Fibroblast of skin of left quadriceps (primary cell): ENCODE measurements around the gene NFIB.
A peak's percentile ranks its signal among the peaks of the same experiment; 100 is the strongest.

Experiments
- DNase-seq, 2 experiments: peaks; one replicate each; pipeline ENCODE4 v3.0.0-alpha.2; 2013; ENCODE audit warnings: low read depth in 2 of 2

NFIB gene

DNA sequence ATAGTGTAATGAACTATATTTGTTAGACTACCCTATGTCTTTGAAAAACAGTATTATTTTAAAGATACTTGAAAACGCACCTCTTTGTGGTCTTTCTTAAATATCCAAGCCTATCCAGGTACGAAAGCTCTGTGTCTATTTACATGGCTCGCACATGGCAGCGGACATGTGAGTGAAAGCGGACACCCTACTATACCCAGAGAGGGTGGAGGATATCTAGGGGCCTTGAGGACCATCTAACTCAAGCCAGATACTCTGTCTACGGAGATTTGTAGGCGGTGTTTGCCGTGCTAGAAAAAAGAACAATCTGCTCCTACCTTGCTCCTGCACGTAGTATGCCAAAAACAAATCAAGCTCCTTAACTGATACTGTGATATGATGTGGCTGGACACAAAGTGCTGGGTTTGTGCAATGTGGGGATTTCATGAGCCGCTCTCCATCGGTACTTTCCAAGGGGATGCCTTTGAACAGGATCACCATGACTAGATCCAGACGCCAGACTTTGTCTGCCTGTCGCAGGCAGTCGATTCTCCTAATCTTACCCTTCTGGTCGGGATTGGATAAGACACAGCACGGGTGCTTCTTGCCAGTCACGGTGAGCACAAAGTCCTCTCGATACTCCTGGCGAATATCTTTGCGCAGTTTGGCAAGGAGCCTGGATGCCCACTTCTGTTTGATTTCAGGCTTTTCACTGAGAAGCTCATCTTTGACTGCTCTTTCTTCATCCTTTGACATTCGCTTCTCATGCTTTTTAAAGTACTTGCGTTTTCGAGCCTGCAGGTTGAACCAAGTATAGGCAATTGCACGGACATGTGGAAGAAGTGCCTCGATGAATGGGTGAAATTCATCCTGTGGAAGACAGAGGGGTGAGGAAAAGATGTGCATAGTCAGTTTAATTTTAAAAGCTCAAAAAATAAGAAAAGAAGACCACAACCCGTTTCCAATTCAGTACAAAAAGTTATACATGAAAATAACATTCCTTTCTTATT is 7.0 kb downstream of the NFIB start:
- DNase-seq: no peak

DNA sequence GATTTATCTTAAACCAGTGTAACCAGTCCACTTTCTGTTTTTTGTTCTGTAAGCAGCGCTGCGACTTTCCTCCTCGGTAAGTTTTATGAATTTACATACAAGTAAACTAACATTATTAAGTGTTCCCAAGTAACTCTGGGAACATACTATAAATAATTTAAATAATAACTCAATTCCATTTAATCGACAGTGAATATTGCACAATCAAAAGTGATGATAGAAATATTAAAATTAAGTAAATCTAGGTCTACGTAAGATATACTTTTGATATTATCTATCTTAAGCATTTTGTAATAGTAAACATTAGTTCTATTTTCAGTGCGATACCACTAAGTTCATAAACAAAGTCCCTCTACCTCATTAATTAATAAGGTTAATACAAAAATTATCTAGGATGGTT is 7.8 kb downstream of the NFIB start:
- no peak for DNase-seq

- DNase-seq: no peak
Measured at GRCh38 chr9:14304259-14304658, 9.7 kb downstream of the NFIB start.

DNA sequence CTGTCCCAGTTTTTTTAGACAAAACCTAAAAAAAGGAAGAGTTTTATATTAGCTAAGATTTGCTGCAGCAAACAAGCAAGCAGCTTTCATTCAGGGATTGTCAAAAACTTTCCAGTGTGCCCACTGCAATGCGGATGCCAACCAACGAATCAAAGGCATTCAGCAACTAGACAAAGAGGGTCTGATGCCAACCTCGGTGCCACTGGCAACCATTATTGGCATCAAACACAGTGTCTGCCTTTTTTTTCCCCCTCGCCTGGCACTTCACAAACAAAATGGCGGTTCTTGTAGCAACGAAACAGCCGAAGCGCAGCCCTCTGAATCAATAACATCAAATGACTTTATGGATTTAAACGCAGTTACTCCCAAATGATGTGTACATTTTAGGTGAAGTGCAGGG is 10.4 kb downstream of the NFIB start:
- no peak for DNase-seq

DNA sequence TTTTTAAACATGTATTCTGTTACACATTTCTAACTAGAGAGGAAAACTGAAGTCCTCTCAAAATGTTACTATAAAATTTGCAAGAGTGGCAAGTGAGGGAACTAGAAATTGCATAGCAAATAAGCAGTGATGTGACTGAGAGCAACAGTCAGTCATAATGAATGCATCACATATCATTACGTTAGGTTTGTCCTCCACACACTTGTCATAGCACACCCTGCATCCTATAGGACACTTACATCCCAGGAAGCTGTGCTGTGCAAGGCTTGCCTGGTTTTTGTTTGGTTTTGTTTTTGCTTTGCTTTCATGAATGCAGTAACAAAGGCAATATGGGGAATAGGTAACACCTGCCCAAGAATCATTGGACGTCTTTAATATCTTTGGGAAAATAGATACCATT is 10.8 kb downstream of the NFIB start:
- DNase-seq: no peak

- DNase-seq: no peak
Measured at GRCh38 chr9:14302405-14302804, 11.5 kb downstream of the NFIB start.

DNA sequence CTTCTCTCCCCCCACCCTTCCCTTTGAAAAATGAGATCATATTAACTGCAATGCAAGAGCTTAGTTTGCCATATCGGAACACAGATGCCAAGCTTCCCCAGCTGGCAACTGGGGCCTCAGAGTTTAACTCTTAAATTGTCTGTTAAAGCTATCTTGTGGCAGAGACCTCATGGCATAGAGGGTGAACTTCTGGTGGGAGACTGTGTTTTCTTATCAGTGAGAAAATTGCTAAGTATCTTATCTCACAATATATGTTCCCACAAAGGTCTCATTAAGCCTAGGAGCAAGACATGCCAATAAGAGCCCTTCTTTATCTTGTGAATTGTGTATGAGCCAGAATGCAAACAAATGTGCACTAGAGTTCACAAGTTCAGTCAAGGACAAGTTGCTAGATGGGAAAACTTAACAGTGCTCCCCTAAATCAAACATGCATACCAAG is 12.3 kb downstream of the NFIB start:
- no peak for DNase-seq

- no peak for DNase-seq
Measured at GRCh38 chr9:14301006-14301405, 12.9 kb downstream of the NFIB start.

DNA sequence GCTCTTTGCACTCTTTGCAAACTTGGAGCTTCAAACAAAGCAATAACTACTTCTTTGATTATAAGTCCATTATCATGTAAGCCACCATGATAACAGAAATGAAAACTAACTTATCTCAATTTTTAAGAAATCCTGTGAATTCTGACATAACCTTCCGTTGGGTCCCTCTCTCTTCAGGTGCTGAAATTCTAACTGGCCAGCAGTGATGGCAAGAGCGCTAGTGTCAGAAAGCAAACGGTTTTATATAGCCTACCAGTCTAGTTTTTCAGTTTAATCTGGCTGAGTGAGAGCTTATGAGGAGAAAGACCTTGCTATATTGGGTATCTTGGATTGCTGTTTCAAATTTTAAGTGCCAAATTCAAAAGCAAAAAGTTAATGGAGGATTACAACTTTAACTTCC is 13.4 kb downstream of the NFIB start:
- DNase-seq: no peak

- DNase-seq: no peak
Measured at GRCh38 chr9:14300040-14300439, 13.9 kb downstream of the NFIB start.

DNA sequence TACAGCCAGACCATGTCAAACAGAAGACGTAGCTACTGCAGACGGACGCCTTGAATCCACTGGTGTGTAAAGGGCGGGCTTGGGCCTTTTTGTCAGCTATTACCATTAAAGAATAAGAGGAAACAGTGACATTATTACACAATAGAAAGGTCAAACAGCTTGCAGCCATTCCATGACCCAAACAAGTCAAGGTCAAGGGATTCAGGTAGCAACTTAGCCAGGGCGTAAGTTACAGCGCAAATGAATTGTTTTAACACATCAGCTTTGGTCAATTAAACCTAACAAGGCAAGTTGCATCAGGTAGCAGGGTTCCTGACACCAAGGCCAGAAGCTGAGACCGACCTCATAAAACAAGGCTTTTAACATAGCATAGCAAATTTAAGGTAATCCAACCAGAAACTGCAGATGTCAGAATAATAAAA is 15.3 kb downstream of the NFIB start:
- no peak for DNase-seq

DNA sequence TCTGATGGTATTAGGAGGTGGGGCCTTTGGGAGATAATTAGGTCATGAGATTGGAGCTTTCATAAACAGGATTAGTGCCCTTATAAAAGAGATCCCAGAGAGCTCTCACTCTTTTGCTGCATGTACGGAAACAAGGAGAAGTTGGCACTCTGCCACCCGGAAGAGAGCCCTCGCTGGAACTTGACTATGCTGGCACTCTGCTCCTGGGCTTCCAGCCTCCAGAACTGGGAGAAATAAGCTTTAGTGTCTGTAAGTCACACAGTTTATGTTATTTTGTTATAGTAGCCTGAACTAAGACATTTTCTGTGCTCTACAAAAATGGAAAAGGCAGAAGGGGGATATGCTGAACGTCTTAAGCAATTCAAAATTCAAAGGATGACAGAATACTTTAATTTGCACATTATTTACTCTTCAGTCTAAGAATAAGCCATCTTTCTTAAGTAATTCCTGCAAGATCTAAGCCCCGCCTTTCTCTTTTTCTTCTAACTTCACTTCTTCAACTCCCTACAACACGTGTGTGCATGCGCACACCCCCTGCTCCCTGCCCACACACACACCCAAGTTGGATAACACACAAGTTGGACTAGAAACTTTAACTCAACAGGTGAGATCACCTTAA is 17.3 kb downstream of the NFIB start:
- no peak for DNase-seq

GRCh38 chr9:14294659-14295058 is 19.3 kb downstream of the NFIB start:
- DNase-seq: no peak

DNA sequence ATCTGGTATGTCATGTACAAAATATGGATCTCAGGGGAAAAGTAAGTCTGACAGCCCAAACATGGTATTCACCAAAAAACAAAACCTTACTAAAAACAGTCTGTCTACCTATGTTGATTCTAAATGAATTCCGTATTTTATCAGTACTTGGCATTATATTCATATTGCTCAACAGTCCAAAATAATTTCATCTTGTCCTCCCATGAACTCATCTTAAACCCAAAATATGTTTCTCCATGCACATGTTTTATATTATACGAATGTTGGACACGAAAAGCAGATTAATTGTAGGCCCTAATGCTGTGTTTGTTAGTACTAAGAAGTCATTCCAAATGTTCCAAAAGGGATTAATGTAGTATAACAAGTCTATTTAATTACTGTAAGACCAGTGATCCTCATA is 20.1 kb downstream of the NFIB start:
- DNase-seq: peak in 1 of 2 experiments; percentile 32

GRCh38 chr9:14292181-14292739 is 21.7 kb downstream of the NFIB start:
- no peak for DNase-seq

DNA sequence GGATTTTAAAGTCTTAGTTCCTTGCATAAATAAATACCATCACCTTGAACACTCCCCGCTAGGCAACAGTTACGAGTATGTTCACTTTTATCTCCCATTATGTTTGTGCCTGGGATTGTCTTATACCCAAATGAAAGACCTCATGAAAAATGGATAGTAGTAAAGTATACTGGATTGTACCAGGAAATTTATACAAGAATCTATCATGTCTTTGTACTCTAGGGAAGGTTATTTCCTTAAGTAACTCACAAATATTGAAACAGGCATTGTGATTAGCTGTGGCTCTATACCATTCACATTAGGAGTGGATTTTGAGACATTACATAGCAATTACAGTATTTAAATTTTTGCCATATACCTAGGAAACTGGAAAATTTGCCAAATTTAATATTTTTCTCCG is 24.0 kb downstream of the NFIB start:
- DNase-seq: no peak

DNA sequence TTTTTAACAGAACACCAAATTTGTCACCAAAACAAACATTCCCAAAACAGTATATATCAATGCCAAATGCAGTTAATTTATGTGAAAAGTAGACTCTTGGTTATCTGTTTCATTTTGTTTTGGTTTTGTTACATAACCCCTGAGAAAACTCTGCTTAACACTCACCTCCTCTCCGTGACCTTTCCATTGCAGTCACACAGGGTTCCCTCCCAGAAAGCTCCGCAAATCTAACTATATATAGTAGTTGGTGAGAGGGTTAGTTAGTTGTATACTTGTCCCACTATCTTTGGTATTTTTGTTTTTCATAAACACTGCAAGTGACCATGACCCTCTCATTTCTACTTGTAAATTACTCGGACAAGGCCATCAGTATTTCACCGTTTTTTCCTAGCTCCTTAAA is 25.5 kb downstream of the NFIB start:
- no peak for DNase-seq

DNA sequence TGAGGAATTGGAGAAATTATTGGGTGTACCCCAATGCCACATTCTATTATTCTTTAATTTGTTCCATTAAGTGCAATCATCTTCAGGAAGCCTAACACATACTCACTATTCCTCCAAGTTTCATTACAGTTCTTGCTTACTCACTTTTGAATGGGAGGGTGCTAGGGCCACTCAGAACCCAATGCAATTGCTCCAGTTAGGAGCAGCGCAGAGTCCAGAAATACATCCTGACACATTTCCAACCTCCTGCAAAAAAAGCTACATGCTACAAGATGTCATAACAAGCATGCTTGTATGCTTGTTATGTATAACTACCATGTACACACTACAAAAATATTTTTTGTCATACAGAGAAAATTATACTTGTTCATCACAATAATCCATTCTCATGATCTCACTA is 27.8 kb downstream of the NFIB start:
- no peak for DNase-seq

- DNase-seq: no peak
Measured at GRCh38 chr9:14283276-14283675, 30.7 kb downstream of the NFIB start.

DNA sequence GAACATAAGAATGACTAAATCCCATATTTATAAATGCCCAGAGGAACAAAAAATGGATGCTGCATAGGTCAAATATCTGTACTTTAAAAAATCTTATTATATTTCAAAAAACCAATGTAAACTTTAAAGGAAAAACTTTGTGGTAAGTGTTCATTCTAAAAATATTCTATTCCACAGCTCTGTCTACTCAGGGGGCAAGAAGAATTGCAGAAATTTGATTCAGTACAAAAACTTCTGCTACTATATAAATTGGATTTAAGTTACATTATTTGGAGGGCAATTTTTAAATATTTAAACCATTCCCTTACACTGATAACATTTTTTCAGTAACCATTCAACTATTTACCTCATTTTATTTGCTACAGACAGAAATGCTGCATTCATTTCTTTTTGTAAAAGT is 32.1 kb downstream of the NFIB start:
- no peak for DNase-seq

DNA sequence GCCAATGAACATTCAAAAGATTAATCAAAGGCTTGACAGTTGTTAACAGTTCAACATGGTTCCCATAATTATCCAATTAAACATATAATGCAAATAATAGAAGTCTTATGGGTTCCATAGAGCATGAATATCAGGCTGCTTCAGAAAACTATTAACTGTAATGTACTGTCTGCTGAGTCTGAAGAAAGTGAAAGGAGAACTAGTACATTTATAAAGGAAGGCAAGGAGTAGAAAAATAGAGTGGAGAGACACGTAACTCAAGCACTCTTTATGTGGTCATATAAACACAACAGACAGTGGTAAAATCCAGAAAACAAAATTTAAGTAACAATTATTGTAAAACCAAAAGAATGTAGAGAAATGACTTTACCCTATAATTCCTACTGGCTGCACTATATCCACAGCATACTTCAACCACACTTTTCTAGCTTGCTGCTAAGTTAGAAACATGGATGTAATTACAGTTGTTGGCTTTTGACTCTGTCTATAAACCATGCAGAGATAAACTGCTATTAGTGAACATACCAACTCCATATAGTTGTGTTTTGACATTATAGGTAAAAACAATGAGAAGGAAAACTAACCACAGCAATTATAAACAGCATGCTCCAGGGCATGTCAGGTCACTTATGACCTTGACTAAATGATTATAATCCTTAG is 32.7 kb downstream of the NFIB start:
- DNase-seq: peak; percentile 43 to 58

GRCh38 chr9:14279671-14280070 is 34.3 kb downstream of the NFIB start:
- no peak for DNase-seq
